BJ (cell line): ENCODE data around the gene CD79A. TPM values are rescaled to one million over a fixed set of nuclear protein-coding genes. Genes with fewer than 3 reads are reported as not detected.

Experiments
- CTCF ChIA-PET: fragments of 350-600 bp; formaldehyde crosslinking; extraction: SDS; loops from one replicate; lab custom pipeline; 2021; ENCODE audit warnings: antibody characterized with exemption, inconsistent platforms; lab: Yijun Ruan, JAX
- POLR2A ChIA-PET: fragments of 300-600 bp; sonication (Branson Sonifier 250); formaldehyde crosslinking; extraction: SDS; loops from one replicate; lab custom pipeline; 2021; ENCODE audit warnings: antibody characterized with exemption; lab: Charles Lee
- DNase-seq: peaks from one replicate; pipeline ENCODE4 v3.0.0-alpha.2; 2011; ENCODE audit warnings: low read depth
- H3K27me3 ChIP-seq: 2 replicates; pipeline ENCODE4 v1.6.0; 2011; ENCODE audit warnings: low read length; ENCODE audit not compliant: control insufficient read depth, insufficient read depth
- H3K36me3 ChIP-seq: 2 replicates; pipeline ENCODE4 v1.5.1; 2011; ENCODE audit warnings: low read length; ENCODE audit not compliant: control insufficient read depth, insufficient read depth
- H3K4me3 ChIP-seq: 2 replicates; pipeline ENCODE4 v1.5.1; 2011; ENCODE audit warnings: low read depth, mild to moderate bottlenecking, control low read depth, low read length
- CTCF ChIP-seq: IDR thresholded peaks from 2 replicates; pipeline ENCODE4 v1.5.1; 2011; ENCODE audit warnings: low read depth, mild to moderate bottlenecking, control low read depth, inconsistent platforms, low read length, moderate library complexity; ENCODE audit not compliant: insufficient read depth
- polyA plus RNA-seq: library from polyadenylated mRNA; depleted of rRNA; stranded (reverse); fragments of >200 nt; gene quantifications from 2 replicates; pipeline ENCODE4 v1.2.3, GENCODE V29; 2011

CD79A gene
- polyA plus RNA-seq, 1 experiment = 0.37 TPM

- Histone ChIP-seq H3K4me3 (no peak overlapping the region), H3K27me3 (peaks cover 57% of the 10 kb centered on the region), H3K36me3 (no peaks in the 10 kb centered on the region)
- DNase-seq = no peak
- TF ChIP-seq CTCF = no peak
- CTCF ChIA-PET = no interaction called here
- POLR2A ChIA-PET = interaction anchor here (0.6 kb wide), 1 partner anchor 42 kb away, joined by 13 read pairs; no protein-coding TSS in a partner anchor
Measured at GRCh38 chr19:41924151-41925145, 47.4 kb downstream of the CD79A start.

- ChIA-PET POLR2A (no interaction called here), CTCF (no interaction called here)
- Histone ChIP-seq H3K36me3 (no peaks in the 10 kb centered on the region), H3K27me3 (peaks cover 62% of the 10 kb centered on the region), H3K4me3 (no peak overlapping the region)
- DNase-seq = no peak
- TF ChIP-seq CTCF = no peak
Measured at GRCh38 chr19:41925208-41926003, 48.3 kb downstream of the CD79A start.

- peaks cover 65% of the 10 kb centered on the region for H3K27me3 ChIP-seq
- CTCF ChIA-PET = no interaction called here
- TF ChIP-seq CTCF = no peak
Measured at GRCh38 chr19:41926028-41926762, 49.1 kb downstream of the CD79A start.

GRCh38 chr19:41926763-41927496, 49.9 kb downstream of the CD79A start:
- no peaks in the 10 kb centered on the region for H3K36me3 ChIP-seq
- DNase-seq = no peak
- peaks cover 67% of the 10 kb centered on the region for H3K27me3 ChIP-seq
- POLR2A ChIA-PET = no interaction called here
- CTCF ChIA-PET = interaction anchor here (1.3 kb wide), 1 partner anchor 61 kb away, joined by 3 read pairs; no protein-coding TSS in a partner anchor
- no peak overlapping the region for H3K4me3 ChIP-seq
- TF ChIP-seq CTCF = no peak

More at GRCh38 chr19:41926028-41926762, 49.1 kb downstream of the CD79A start:
- Histone ChIP-seq H3K36me3 (no peaks in the 10 kb centered on the region), H3K4me3 (no peak overlapping the region)
- no peak for DNase-seq
- POLR2A ChIA-PET = no interaction called here
